Measurements from ENCODE around the gene NR2C2AP. TPM values are rescaled to one million over a fixed set of nuclear protein-coding genes. Genes with fewer than 3 reads are reported as not detected.
"Not testable (repeated sequence)": the region's sequence is repeated elsewhere in the genome, so short reads cannot be mapped to it uniquely, and the experiment has no call there.

The NR2C2AP gene
- total RNA-seq, 1 experiment from 2014 or later, result 25.8 TPM

DNA sequence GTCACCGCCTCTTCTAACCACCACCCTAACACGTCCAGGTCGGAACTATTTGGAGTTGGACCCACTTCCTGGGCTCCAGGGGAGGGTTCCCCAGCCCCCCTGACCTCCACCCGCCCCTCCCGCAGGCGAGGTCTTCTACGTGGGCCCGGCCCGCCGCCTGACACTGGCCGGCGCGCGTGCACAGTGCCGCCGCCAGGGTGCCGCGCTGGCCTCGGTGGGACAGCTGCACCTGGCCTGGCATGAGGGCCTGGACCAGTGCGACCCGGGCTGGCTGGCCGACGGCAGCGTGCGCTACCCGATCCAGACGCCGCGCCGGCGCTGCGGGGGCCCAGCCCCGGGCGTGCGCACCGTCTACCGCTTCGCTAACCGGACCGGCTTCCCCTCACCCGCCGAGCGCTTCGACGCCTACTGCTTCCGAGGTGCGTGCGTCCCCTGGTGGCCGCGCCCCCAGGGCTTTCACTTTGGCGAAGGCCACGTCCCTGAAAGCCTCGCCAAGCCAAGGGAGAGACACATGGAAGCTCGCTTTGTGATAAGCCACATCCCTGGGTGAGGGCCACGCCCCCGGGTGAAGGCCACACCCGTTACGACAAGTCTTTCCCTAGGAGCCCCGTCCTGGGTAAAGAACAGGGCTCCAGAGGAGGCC, 21.8 kb upstream of the NR2C2AP start:
- peak; percentile 98 for DNase-seq
- Histone ChIP-seq H3K27me3 (ENCODE audit: control insufficient read depth, insufficient read depth, low read length) (peaks cover 36% of the 10 kb centered on the region), H3K4me3 (ENCODE audit: insufficient read depth, low read depth, low read length) (peak overlapping the region; percentile 43), H3K36me3 (replicated peaks; ENCODE audit: control insufficient read depth, insufficient read depth, low read length) (no peaks in the 10 kb centered on the region)

GRCh38 chr19:19224150-19224851, 21.1 kb upstream of the NR2C2AP start:
- peak overlapping the region; percentile 43; the same call in 1 of the 2 replicates for H3K4me3 ChIP-seq (ENCODE audit: insufficient read depth, low read depth, low read length)
- peak; percentile 48 for DNase-seq
- peaks cover 36% of the 10 kb centered on the region for H3K27me3 ChIP-seq (ENCODE audit: control insufficient read depth, insufficient read depth, low read length)
- H3K36me3 ChIP-seq (replicated peaks; ENCODE audit: control insufficient read depth, insufficient read depth, low read length), result no peaks in the 10 kb centered on the region

- peaks cover 34% of the 10 kb centered on the region for H3K27me3 ChIP-seq (ENCODE audit: control insufficient read depth, insufficient read depth, low read length)
- no peak overlapping the region for H3K4me3 ChIP-seq (ENCODE audit: insufficient read depth, low read depth, low read length)
- H3K36me3 ChIP-seq (replicated peaks; ENCODE audit: control insufficient read depth, insufficient read depth, low read length), result no peaks in the 10 kb centered on the region
- DNase-seq, result no peak
Observed at GRCh38 chr19:19223636-19224035, 20.4 kb upstream of the NR2C2AP start.

- H3K27me3 ChIP-seq (ENCODE audit: control insufficient read depth, insufficient read depth, low read length), result peaks cover 31% of the 10 kb centered on the region
- DNase-seq, result no peak
Observed at GRCh38 chr19:19223060-19223459, 19.8 kb upstream of the NR2C2AP start.

DNA sequence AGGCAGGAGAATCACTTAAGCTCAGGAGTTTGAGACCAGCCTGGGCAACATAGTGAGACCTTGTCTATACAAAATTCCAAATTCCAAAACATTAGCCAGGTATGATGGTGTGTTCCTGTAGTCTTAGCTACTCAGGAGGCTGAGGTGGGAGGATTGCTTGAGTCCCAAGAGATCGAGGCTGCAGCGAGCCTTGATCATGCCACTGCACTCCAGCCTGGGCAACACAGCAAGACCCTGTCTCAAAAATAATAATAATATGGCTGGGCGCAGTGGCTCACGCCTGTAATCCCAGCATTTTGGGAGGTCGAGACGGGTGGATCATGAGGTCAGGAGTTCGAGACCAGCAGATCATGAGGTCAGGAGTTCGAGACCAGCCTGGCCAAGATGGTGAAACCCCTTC, 17.8 kb upstream of the NR2C2AP start:
- peaks cover 24% of the 10 kb centered on the region for H3K27me3 ChIP-seq (ENCODE audit: control insufficient read depth, insufficient read depth, low read length)
- H3K36me3 ChIP-seq (replicated peaks; ENCODE audit: control insufficient read depth, insufficient read depth, low read length); H3K4me3 ChIP-seq (ENCODE audit: insufficient read depth, low read depth, low read length); DNase-seq: not testable (repeated sequence)

More at GRCh38 chr19:19223060-19223459, 19.8 kb upstream of the NR2C2AP start:
- no peak overlapping the region for H3K4me3 ChIP-seq (ENCODE audit: insufficient read depth, low read depth, low read length)
- no peaks in the 10 kb centered on the region for H3K36me3 ChIP-seq (replicated peaks; ENCODE audit: control insufficient read depth, insufficient read depth, low read length)

DNA sequence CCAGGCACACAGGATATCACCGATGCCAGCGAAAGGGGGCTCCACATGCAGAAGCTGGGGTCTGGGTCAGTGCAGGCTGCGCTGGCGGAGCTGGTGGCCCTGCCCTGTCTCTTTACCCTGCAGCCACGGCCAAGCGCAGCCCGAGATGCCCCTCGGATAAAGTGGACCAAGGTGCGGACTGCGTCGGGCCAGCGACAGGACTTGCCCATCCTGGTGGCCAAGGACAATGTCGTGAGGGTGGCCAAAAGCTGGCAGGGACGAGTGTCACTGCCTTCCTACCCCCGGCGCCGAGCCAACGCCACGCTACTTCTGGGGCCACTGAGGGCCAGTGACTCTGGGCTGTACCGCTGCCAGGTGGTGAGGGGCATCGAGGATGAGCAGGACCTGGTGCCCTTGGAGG, 15.7 kb upstream of the NR2C2AP start:
- H3K27me3 ChIP-seq (ENCODE audit: control insufficient read depth, insufficient read depth, low read length), result peaks cover 16% of the 10 kb centered on the region
- no peak for DNase-seq
- no peak overlapping the region for H3K4me3 ChIP-seq (ENCODE audit: insufficient read depth, low read depth, low read length)

DNA sequence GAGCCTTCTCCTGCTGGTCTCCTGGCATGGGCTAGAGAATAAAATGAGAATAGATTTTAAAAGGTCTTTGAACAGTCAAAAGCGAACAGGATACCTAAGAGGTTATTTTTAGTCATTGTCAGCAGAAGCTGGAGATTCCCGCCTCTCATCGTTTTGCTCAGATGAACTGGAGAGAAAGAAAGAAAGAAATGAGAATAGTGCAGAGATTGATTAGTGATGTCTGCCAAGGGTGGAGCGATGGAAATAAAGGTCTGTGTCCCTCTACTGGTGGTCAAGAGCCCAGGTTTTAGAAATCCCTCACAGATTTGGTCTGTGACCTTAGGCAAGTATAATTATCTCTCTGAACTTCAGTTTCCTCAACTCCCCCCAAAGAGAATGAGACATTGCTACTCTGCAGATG, 13.9 kb upstream of the NR2C2AP start:
- no peaks in the 10 kb centered on the region for H3K36me3 ChIP-seq (replicated peaks; ENCODE audit: control insufficient read depth, insufficient read depth, low read length)
- peak; percentile 83 for DNase-seq
- no peak overlapping the region for H3K4me3 ChIP-seq (ENCODE audit: insufficient read depth, low read depth, low read length)
- H3K27me3 ChIP-seq (ENCODE audit: control insufficient read depth, insufficient read depth, low read length), result peaks cover 27% of the 10 kb centered on the region

More for the DNA sequence above, 15.7 kb upstream of the NR2C2AP start:
- no peaks in the 10 kb centered on the region for H3K36me3 ChIP-seq (replicated peaks; ENCODE audit: control insufficient read depth, insufficient read depth, low read length)

DNA sequence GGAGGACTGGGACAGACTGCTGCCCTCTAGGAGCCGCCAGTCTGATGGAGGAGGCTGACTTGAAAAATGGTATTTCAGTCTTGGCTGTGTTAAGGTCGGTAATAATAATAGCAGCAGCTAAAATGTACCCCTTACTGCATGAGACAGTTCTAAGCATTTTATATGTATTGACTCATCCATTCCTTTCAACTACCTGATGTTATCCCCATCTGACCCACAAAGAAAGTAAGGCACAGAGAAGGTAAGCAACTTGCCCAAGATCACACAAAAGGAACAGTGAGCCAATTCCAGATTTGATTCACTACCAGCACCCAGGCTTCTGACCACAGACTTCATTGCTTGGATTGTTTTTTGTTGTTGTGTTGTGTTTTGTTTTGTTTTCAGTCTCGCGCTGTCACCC, 12.6 kb upstream of the NR2C2AP start:
- Histone ChIP-seq H3K4me3 (ENCODE audit: insufficient read depth, low read depth, low read length) (no peak overlapping the region), H3K27me3 (ENCODE audit: control insufficient read depth, insufficient read depth, low read length) (peaks cover 39% of the 10 kb centered on the region), H3K36me3 (replicated peaks; ENCODE audit: control insufficient read depth, insufficient read depth, low read length) (no peaks in the 10 kb centered on the region)
- DNase-seq, result no peak

DNA sequence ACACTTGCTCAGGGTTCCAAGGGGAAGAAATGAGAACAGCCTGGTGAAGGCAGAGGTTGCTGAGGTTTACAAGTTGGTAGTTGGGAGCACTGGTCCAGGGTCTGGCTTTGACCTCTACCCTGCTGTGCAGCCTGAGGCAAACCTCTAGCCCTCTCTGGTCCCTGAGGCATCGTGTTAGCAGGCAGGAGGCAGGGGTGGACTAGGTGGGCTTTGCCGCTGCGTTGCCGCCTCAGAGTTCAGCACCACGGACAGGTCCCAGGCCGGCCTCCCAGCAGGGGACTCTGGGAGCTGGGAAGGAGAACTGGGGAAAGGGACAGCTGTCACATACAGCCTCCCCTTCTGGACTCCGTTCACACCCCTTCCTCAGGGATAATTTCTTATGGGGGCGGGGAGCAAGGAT, 11.7 kb upstream of the NR2C2AP start:
- Histone ChIP-seq H3K27me3 (ENCODE audit: control insufficient read depth, insufficient read depth, low read length) (peaks cover 43% of the 10 kb centered on the region), H3K36me3 (replicated peaks; ENCODE audit: control insufficient read depth, insufficient read depth, low read length) (no peaks in the 10 kb centered on the region), H3K4me3 (ENCODE audit: insufficient read depth, low read depth, low read length) (no peak overlapping the region)
- peak; percentile 92 for DNase-seq

- peaks cover 47% of the 10 kb centered on the region for H3K27me3 ChIP-seq (ENCODE audit: control insufficient read depth, insufficient read depth, low read length)
- no peaks in the 10 kb centered on the region for H3K36me3 ChIP-seq (replicated peaks; ENCODE audit: control insufficient read depth, insufficient read depth, low read length)
- H3K4me3 ChIP-seq (ENCODE audit: insufficient read depth, low read depth, low read length), result no peak overlapping the region
- DNase-seq, result peak; percentile 69
Observed at GRCh38 chr19:19214159-19214490, 10.9 kb upstream of the NR2C2AP start.

- peak; percentile 30 for DNase-seq
- Histone ChIP-seq H3K27me3 (ENCODE audit: control insufficient read depth, insufficient read depth, low read length) (peaks cover 48% of the 10 kb centered on the region), H3K36me3 (replicated peaks; ENCODE audit: control insufficient read depth, insufficient read depth, low read length) (no peaks in the 10 kb centered on the region)
Observed at GRCh38 chr19:19213426-19214158, 10.4 kb upstream of the NR2C2AP start.

GRCh38 chr19:19212916-19213315, 9.7 kb upstream of the NR2C2AP start:
- Histone ChIP-seq H3K36me3 (replicated peaks; ENCODE audit: control insufficient read depth, insufficient read depth, low read length) (no peaks in the 10 kb centered on the region), H3K4me3 (ENCODE audit: insufficient read depth, low read depth, low read length) (no peak overlapping the region), H3K27me3 (ENCODE audit: control insufficient read depth, insufficient read depth, low read length) (peaks cover 50% of the 10 kb centered on the region)
- peak; percentile 55 for DNase-seq

More at GRCh38 chr19:19213426-19214158, 10.4 kb upstream of the NR2C2AP start:
- no peak overlapping the region for H3K4me3 ChIP-seq (ENCODE audit: insufficient read depth, low read depth, low read length)

GRCh38 chr19:19211499-19212420, 8.5 kb upstream of the NR2C2AP start, which contains the start of gene NCAN:
TSS of gene NCAN (plus strand) at chr19:19211958. CDS start at chr19:19216954, 4,996 bp downstream.
- no peaks in the 10 kb centered on the region for H3K36me3 ChIP-seq (replicated peaks; ENCODE audit: control insufficient read depth, insufficient read depth, low read length)
- H3K4me3 ChIP-seq (ENCODE audit: insufficient read depth, low read depth, low read length), result peak within 1 kb of the TSS; percentile 43
- DNase-seq, result peak; percentile 95
- H3K27me3 ChIP-seq (ENCODE audit: control insufficient read depth, insufficient read depth, low read length), result peaks cover 57% of the 10 kb centered on the region

DNA sequence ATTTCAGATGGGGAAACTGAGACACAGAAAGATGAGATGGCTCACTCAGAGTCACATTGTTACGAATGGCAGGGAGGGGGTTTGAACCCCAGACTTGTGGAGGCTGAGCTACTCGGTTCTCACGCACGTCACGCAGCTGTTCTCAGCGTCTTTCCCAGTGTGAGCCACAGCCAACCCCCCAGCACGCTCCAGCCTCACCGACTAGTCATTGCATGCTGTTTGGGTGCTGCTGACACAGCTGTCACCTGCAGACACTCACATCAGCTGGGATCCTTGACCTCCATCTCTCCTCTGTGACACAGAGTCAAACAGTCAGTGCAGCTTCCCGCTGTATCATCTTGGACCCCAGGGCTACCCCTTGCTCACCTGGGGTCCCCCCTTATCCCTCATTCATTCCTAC, 6.2 kb upstream of the NR2C2AP start:
- H3K36me3 ChIP-seq (replicated peaks; ENCODE audit: control insufficient read depth, insufficient read depth, low read length), result no peaks in the 10 kb centered on the region
- no peak for DNase-seq
- peaks cover 70% of the 10 kb centered on the region for H3K27me3 ChIP-seq (ENCODE audit: control insufficient read depth, insufficient read depth, low read length)
- H3K4me3 ChIP-seq (ENCODE audit: insufficient read depth, low read depth, low read length), result no peak overlapping the region

Data from H7 (cell line).